ENCODE results near the gene PLLP.

DNA sequence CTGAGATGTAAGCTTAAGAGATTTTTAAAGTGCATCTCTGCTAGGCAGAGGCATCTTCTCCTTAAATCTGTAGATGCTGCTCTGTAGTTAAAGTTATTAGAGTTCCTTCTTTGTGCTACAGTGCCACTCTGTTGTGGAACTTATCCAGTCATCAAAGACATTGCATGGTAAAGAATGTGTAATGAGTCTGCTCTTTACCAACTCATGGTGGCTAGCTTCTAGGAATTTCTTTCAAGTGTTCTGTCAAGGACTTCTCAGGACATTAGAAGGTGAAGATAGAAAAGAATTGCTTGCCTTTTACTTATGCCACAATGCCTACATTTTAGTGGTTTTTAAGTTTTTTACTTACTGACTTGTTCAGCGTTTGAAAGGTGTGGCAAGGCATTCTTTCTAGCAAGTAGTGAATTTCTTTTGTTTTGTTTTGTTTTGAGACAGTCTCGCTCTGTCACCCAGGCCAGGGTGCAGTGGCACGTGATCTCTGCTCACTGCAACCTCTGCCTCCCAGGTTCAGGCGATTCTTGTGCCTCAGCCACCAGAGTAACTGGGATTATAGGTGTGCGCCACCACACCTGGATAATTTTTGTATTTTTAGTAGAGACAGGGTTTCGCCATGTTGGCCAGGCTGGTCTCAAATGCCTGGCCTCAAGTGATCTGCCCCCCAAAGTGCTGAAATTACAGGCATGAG lies 59.7 kb downstream of the PLLP start:
- TF ChIP-seq, protein P1, sequence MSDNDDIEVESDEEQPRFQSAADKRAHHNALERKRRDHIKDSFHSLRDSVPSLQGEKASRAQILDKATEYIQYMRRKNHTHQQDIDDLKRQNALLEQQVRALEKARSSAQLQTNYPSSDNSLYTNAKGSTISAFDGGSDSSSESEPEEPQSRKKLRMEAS (IDR thresholded peaks at IDR 0.05), result no peak
- TF ChIP-seq, protein P2, sequence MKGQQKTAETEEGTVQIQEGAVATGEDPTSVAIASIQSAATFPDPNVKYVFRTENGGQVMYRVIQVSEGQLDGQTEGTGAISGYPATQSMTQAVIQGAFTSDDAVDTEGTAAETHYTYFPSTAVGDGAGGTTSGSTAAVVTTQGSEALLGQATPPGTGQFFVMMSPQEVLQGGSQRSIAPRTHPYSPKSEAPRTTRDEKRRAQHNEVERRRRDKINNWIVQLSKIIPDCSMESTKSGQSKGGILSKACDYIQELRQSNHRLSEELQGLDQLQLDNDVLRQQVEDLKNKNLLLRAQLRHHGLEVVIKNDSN (IDR thresholded peaks at IDR 0.05), result no peak
- TF ChIP-seq TAF1 (IDR thresholded peaks at IDR 0.05; ENCODE audit: low read depth), result no peak
- no peak for TF ChIP-seq RAD21 (IDR thresholded peaks at IDR 0.05; ENCODE audit: low read depth)
- no peak for TF ChIP-seq CEBPB (IDR thresholded peaks at IDR 0.05)
- TF ChIP-seq, protein P3, sequence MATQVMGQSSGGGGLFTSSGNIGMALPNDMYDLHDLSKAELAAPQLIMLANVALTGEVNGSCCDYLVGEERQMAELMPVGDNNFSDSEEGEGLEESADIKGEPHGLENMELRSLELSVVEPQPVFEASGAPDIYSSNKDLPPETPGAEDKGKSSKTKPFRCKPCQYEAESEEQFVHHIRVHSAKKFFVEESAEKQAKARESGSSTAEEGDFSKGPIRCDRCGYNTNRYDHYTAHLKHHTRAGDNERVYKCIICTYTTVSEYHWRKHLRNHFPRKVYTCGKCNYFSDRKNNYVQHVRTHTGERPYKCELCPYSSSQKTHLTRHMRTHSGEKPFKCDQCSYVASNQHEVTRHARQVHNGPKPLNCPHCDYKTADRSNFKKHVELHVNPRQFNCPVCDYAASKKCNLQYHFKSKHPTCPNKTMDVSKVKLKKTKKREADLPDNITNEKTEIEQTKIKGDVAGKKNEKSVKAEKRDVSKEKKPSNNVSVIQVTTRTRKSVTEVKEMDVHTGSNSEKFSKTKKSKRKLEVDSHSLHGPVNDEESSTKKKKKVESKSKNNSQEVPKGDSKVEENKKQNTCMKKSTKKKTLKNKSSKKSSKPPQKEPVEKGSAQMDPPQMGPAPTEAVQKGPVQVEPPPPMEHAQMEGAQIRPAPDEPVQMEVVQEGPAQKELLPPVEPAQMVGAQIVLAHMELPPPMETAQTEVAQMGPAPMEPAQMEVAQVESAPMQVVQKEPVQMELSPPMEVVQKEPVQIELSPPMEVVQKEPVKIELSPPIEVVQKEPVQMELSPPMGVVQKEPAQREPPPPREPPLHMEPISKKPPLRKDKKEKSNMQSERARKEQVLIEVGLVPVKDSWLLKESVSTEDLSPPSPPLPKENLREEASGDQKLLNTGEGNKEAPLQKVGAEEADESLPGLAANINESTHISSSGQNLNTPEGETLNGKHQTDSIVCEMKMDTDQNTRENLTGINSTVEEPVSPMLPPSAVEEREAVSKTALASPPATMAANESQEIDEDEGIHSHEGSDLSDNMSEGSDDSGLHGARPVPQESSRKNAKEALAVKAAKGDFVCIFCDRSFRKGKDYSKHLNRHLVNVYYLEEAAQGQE (IDR thresholded peaks at IDR 0.05; ENCODE audit: low read depth), result no peak
- no peak for TF ChIP-seq YY1 (IDR thresholded peaks at IDR 0.05; ENCODE audit: low read depth)
- TF ChIP-seq EGR1 (IDR thresholded peaks at IDR 0.05), result no peak
- no peak for TF ChIP-seq FOXM1 (IDR thresholded peaks at IDR 0.05; ENCODE audit: borderline replicate concordance, low read depth)
- TF ChIP-seq TEAD4 (IDR thresholded peaks at IDR 0.05), result no peak
- TF ChIP-seq CREB1 (IDR thresholded peaks at IDR 0.05; ENCODE audit: low read depth), result no peak
- TF ChIP-seq EP300 (IDR thresholded peaks at IDR 0.05; ENCODE audit: borderline replicate concordance), result no peak
- TF ChIP-seq ZBTB7A (IDR thresholded peaks at IDR 0.05; ENCODE audit: low read depth), result no peak

Data from Ishikawa (cell line).